Measurements from ENCODE around the gene ZCCHC14. TPM values are rescaled to one million over a fixed set of nuclear protein-coding genes. Genes with fewer than 3 reads are reported as not detected.

The ZCCHC14 gene
- total and polyA plus RNA-seq, 2 of the 13 experiments (the other 11 are each of a cell fraction or from before 2014, with no cell fraction given), result 12.4 to 12.5 TPM

DNA sequence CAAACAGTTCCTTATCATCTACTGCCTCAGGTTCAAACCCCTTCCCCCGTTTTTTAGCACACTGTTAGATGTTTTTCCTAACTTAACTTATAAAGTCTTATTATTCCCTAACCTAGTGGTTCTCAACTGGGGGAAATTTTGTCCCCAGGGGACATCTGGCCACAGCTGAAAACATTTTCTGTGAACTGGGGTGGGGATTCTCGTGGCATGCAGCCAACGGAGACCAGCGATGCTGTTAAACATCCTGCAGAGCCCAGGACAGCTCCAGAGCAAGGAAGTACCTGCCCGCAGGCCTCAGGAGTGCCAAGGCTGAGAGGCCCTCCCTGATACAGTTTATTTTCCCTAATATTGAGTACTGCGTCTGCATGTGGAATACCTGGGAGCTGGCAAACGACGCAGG is 24.3 kb downstream of the ZCCHC14 start (continued):
- TF ChIP-seq, protein P1, sequence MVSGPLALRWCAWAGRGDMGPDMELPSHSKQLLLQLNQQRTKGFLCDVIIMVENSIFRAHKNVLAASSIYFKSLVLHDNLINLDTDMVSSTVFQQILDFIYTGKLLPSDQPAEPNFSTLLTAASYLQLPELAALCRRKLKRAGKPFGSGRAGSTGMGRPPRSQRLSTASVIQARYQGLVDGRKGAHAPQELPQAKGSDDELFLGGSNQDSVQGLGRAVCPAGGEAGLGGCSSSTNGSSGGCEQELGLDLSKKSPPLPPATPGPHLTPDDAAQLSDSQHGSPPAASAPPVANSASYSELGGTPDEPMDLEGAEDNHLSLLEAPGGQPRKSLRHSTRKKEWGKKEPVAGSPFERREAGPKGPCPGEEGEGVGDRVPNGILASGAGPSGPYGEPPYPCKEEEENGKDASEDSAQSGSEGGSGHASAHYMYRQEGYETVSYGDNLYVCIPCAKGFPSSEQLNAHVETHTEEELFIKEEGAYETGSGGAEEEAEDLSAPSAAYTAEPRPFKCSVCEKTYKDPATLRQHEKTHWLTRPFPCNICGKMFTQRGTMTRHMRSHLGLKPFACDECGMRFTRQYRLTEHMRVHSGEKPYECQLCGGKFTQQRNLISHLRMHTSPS (CRISPR knock-in tag; IDR thresholded peaks at IDR 0.05; ENCODE audit: low read depth), result no peak
- no peak for TF ChIP-seq GTF3A (CRISPR knock-in tag; conservative IDR thresholded peaks at IDR 0.05)
- no peak for TF ChIP-seq SRSF4 (IDR thresholded peaks at IDR 0.05; ENCODE audit: low read depth, low read length, poor library complexity, severe bottlenecking)
- TF ChIP-seq ARID2 (CRISPR knock-in tag; IDR thresholded peaks at IDR 0.05; ENCODE audit: borderline replicate concordance), result no peak

DNA sequence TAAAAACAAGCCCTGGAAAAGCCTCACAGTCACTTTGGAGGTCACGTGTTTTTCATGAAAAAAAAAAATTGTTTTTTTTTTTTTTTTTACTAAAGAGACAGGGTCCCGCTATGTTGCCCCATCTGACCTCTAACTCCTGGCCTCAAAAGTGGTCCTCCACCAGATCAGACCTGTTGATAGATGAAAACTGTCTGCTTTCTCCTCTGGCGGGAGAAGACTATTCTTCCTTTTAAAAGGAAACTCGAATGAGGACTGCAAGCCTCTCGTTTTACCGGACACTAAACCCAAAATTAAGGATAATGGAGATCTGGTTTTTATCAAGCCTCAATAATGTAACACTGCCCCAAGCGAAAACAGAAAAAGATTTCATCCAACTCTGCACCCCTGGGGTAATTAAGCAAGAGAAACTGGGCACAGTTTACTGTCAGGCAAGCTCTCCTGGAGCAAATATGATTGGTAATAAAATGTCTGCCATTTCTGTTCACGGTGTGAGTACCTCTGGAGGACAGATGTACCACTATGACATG is 25.8 kb downstream of the ZCCHC14 start:
- ATAC-seq (no peak), DNase-seq (ENCODE audit: low spot score) (no peak), FAIRE-seq (no peak)
- Histone ChIP-seq H3K9me3 (ENCODE audit: low read length) (no peaks in the 10 kb centered on the region), H3K27ac (ENCODE audit: extremely low read length, insufficient read depth, low read length) (no peak overlapping the region), H3K9ac (ENCODE audit: insufficient read depth, low read depth, low read length) (peak overlapping the region; percentile 3; the same call in 1 of the 2 replicates), H4K20me1 (ENCODE audit: insufficient read depth, low read length) (peaks cover 30% of the 10 kb centered on the region; the same call in 1 of the 2 replicates), H3K27me3 (ENCODE audit: control insufficient read depth in 1 of 2, insufficient read depth in 2 of 2, low read length in 2 of 2) (no peaks in the 10 kb centered on the region), H2AFZ (ENCODE audit: low read length) (no peak overlapping the region), H3K4me2 (ENCODE audit: low read depth, low read length) (no peak overlapping the region), H3K4me1 (ENCODE audit: insufficient read depth, low read length) (peaks cover 78% of the 10 kb centered on the region), H3K4me3 (replicated peaks in 1 of 3; ENCODE audit: insufficient read depth in 1 of 3, low read depth in 2 of 3, low read length in 3 of 3) (no peak overlapping the region), H3K79me2 (ENCODE audit: insufficient read depth, low read length) (peaks cover 83% of the 10 kb centered on the region), H3K36me3 (replicated peaks in 1 of 2; ENCODE audit: control insufficient read depth in 1 of 2, insufficient read depth in 2 of 2, low read length in 2 of 2) (peaks cover 4 to 9% of the 10 kb centered on the region in 2 experiments; a peak in 2 of 5 replicates)
- TF ChIP-seq, protein P2, sequence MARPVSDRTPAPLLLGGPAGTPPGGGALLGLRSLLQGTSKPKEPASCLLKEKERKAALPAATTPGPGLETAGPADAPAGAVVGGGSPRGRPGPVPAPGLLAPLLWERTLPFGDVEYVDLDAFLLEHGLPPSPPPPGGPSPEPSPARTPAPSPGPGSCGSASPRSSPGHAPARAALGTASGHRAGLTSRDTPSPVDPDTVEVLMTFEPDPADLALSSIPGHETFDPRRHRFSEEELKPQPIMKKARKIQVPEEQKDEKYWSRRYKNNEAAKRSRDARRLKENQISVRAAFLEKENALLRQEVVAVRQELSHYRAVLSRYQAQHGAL (CRISPR knock-in tag; IDR thresholded peaks at IDR 0.05; ENCODE audit: not compliant biosample characterization), result no peak
- TF ChIP-seq ZNF83 (CRISPR knock-in tag; IDR thresholded peaks at IDR 0.05; ENCODE audit: borderline replicate concordance), result no peak
- no peak for TF ChIP-seq ZBTB42 (CRISPR knock-in tag; IDR thresholded peaks at IDR 0.05)
- WGBS (ENCODE audit: low lambda C conversion rate), result 97% methylated on average over 8 of the region's 8 CpGs
- no TSS peak for BruUV-seq (replicated peaks)
- POLR2A ChIA-PET, result no interaction called here
- in situ Hi-C loops (cut with HindIII; ENCODE audit: extremely low pct_ligation_motif_present, low pct_unique_long_range_greater_than_20kb), result no loop called here
- intact Hi-C loops (cut with micrococcal nuclease; ENCODE audit: unreplicated experiment), result no loop called here
- CTCF ChIA-PET (ENCODE audit: low intra/inter-chr PET ratio, low total read pairs), result no interaction called here

Data from HepG2 (cell line).